Neural cell (in vitro differentiated cells): ENCODE results near the gene FILIP1.

Source experiments
- EP300 ChIP-seq: fragments of 450-650 bp; conservative IDR thresholded peaks from 2 replicates; pipeline ENCODE4 v1.6.1; 2014; ENCODE audit warnings: antibody characterized with exemption, mild to moderate bottlenecking, moderate library complexity; ENCODE audit not compliant: poor library complexity, severe bottlenecking
- EZH2 ChIP-seq: fragments of 200-600, 300-800 bp; shearing (Covaris generic), sonication (generic); IDR thresholded peaks from 2 replicates; pipeline ENCODE4 v1.6.1; 2014; ENCODE audit warnings: antibody characterized with exemption, low read length, borderline replicate concordance, mild to moderate bottlenecking; ENCODE audit not compliant: insufficient read depth, poor library complexity, severe bottlenecking
- RAD21 ChIP-seq: fragments of 450-650 bp; conservative IDR thresholded peaks from 2 replicates; pipeline ENCODE4 v1.6.1; 2014; ENCODE audit warnings: antibody characterized with exemption, mild to moderate bottlenecking, moderate library complexity
- TF ChIP-seq, protein P1 (sequence below): fragments of 450-650 bp; IDR thresholded peaks from 2 replicates; pipeline ENCODE4 v1.5.1; 2014; ENCODE audit warnings: antibody characterized with exemption, mild to moderate bottlenecking, moderate library complexity; ENCODE audit not compliant: poor library complexity, severe bottlenecking

DNA sequence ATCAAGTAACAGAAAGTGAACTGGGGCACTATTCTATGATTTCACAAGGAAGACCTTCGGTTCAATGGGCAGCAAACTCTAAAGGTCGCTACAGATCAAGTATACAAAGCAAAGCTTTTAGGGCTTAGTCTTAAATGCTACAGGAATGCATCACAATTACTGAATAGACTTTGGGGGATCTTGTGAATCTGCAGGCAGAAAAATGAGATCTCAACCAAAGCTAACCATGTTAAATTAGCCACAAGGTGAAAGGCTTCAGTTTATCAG, 111.0 kb downstream of the FILIP1 start:
- no peak for TF ChIP-seq EZH2
- TF ChIP-seq, protein P1, sequence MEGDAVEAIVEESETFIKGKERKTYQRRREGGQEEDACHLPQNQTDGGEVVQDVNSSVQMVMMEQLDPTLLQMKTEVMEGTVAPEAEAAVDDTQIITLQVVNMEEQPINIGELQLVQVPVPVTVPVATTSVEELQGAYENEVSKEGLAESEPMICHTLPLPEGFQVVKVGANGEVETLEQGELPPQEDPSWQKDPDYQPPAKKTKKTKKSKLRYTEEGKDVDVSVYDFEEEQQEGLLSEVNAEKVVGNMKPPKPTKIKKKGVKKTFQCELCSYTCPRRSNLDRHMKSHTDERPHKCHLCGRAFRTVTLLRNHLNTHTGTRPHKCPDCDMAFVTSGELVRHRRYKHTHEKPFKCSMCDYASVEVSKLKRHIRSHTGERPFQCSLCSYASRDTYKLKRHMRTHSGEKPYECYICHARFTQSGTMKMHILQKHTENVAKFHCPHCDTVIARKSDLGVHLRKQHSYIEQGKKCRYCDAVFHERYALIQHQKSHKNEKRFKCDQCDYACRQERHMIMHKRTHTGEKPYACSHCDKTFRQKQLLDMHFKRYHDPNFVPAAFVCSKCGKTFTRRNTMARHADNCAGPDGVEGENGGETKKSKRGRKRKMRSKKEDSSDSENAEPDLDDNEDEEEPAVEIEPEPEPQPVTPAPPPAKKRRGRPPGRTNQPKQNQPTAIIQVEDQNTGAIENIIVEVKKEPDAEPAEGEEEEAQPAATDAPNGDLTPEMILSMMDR = no peak
- no peak for TF ChIP-seq EP300
- no peak for TF ChIP-seq RAD21
